ENCODE results near the gene SYK. TPM values are rescaled to one million over a fixed set of nuclear protein-coding genes. Genes with fewer than 3 reads are reported as not detected.

SYK gene
- total and polyA plus RNA-seq, 2 of the 4 experiments (the other 2 are of a cell fraction), result not detected

DNA sequence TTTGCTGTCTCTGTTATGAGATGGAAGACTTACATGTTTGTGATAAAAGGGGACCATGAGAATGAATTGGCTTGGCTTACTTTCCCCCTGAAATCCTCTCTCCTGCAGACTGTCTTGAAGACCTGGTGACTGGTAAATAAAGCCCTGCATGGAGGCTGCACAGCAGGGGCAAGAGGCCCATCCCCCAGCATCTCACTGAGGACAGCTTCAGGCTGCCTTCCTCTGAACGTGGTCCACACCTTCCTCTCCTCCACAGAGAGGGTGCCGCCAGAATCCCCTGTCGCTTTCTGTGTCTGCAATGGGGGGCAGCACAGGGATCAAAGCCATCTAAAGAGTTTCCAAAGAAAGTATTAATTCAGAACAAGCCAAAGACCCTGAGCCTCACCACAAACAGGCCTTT, 94.6 kb downstream of the SYK start:
- no peak overlapping the region for H2BK20ac ChIP-seq (ENCODE audit: low read depth, low read length)
- no peak overlapping the region for H3K4ac ChIP-seq (ENCODE audit: low read depth, low read length)
- H3K4me3 ChIP-seq (ENCODE audit: insufficient read depth, low read depth, low read length), result no peak overlapping the region
- H4K91ac ChIP-seq (ENCODE audit: insufficient read depth, low read depth, low read length), result no peak overlapping the region
- H3K23ac ChIP-seq (ENCODE audit: low read depth, low read length), result no peak overlapping the region
- H4K5ac ChIP-seq (ENCODE audit: low read depth, low read length), result no peak overlapping the region
- no peak for ATAC-seq (ENCODE audit: low read depth)
- H3K27ac ChIP-seq (ENCODE audit: insufficient read depth, low read length), result no peak overlapping the region
- intact Hi-C loops (cut with micrococcal nuclease) (no loop called here), dilution Hi-C loops (cut with HindIII; ENCODE audit: low sequenced_read_pairs, unreplicated experiment) (no loop called here), in situ Hi-C loops (cut with MboI; ENCODE audit: low sequenced_read_pairs) (no loop called here)
- WGBS, 2 experiments (ENCODE audit: extremely low coverage in 2 of 2, insufficient read length in 1 of 2), result no CpG with 5 or more reads among the region's 3 CpGs
- peaks cover 23% of the 10 kb centered on the region for H3K27me3 ChIP-seq (ENCODE audit: control insufficient read depth, insufficient read depth, low read length)
- H2BK15ac ChIP-seq (ENCODE audit: low read depth, low read length), result no peak overlapping the region
- no peak overlapping the region for H2AK5ac ChIP-seq (ENCODE audit: low read depth, low read length)
- no peak overlapping the region for H2AFZ ChIP-seq (replicated peaks; ENCODE audit: low read length, poor library complexity)
- no peak overlapping the region for H4K8ac ChIP-seq (ENCODE audit: low read depth in 2 of 2, low read length in 2 of 2)
- no peak overlapping the region for H3K14ac ChIP-seq (replicated peaks; ENCODE audit: low read depth, low read length)
- no TSS peak for BruUV-seq (replicated peaks)
- H3K9me1 ChIP-seq (ENCODE audit: insufficient read depth, low read length), result 0 out of 2 replicates have a peak, but pooled peaks cover 3% of the 10 kb centered on the region
- H3K4me2 ChIP-seq (ENCODE audit: low read depth, low read length), result no peak overlapping the region
- no peaks in the 10 kb centered on the region for H4K20me1 ChIP-seq (ENCODE audit: insufficient read depth, low read length)
- no peak overlapping the region for H2BK120ac ChIP-seq (ENCODE audit: low read depth, low read length)
- no peak overlapping the region for H3K18ac ChIP-seq (ENCODE audit: low read depth, low read length)
- TF ChIP-seq SMC3 (IDR thresholded peaks at IDR 0.05; ENCODE audit: low read depth, low read length), result no peak
- no peak for TF ChIP-seq MAFK (IDR thresholded peaks at IDR 0.05; ENCODE audit: low read depth, low read length)
- TF ChIP-seq CHD1 (IDR thresholded peaks at IDR 0.05; ENCODE audit: low read depth, low read length), result no peak
- no peak for TF ChIP-seq RCOR1 (IDR thresholded peaks at IDR 0.05; ENCODE audit: insufficient replicate concordance, low read length)
- TF ChIP-seq POLR2A (IDR thresholded peaks at IDR 0.05; ENCODE audit: low read depth, low read length), result no peak
- TF ChIP-seq NFE2L2 (IDR thresholded peaks at IDR 0.05; ENCODE audit: low read depth, low read length), result no peak
- TF ChIP-seq RFX5 (IDR thresholded peaks at IDR 0.05; ENCODE audit: low read depth, low read length), result no peak
- no peak for TF ChIP-seq BHLHE40 (IDR thresholded peaks at IDR 0.05; ENCODE audit: low read depth, low read length)
- no peak for TF ChIP-seq CEBPB (IDR thresholded peaks at IDR 0.05; ENCODE audit: low read depth, low read length)
- no peak for TF ChIP-seq MAZ (IDR thresholded peaks at IDR 0.05; ENCODE audit: borderline replicate concordance, low read depth, low read length)
- TF ChIP-seq CTCF (conservative IDR thresholded peaks at IDR 0.05; ENCODE audit: low read depth, low read length), result no peak
- TF ChIP-seq, protein P1, sequence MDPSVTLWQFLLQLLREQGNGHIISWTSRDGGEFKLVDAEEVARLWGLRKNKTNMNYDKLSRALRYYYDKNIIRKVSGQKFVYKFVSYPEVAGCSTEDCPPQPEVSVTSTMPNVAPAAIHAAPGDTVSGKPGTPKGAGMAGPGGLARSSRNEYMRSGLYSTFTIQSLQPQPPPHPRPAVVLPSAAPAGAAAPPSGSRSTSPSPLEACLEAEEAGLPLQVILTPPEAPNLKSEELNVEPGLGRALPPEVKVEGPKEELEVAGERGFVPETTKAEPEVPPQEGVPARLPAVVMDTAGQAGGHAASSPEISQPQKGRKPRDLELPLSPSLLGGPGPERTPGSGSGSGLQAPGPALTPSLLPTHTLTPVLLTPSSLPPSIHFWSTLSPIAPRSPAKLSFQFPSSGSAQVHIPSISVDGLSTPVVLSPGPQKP (IDR thresholded peaks at IDR 0.05; ENCODE audit: borderline replicate concordance, low read depth, low read length), result no peak
- no peak for TF ChIP-seq RAD21 (IDR thresholded peaks at IDR 0.05; ENCODE audit: low read length)
- TF ChIP-seq FOS (IDR thresholded peaks at IDR 0.05; ENCODE audit: low read depth, low read length), result no peak
- TF ChIP-seq MXI1 (IDR thresholded peaks at IDR 0.05; ENCODE audit: borderline replicate concordance, low read depth, low read length), result no peak
- TF ChIP-seq, protein P2, sequence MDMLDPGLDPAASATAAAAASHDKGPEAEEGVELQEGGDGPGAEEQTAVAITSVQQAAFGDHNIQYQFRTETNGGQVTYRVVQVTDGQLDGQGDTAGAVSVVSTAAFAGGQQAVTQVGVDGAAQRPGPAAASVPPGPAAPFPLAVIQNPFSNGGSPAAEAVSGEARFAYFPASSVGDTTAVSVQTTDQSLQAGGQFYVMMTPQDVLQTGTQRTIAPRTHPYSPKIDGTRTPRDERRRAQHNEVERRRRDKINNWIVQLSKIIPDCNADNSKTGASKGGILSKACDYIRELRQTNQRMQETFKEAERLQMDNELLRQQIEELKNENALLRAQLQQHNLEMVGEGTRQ (IDR thresholded peaks at IDR 0.05; ENCODE audit: low read depth, low read length), result no peak
- H2BK5ac ChIP-seq (ENCODE audit: low read depth, low read length, poor library complexity, severe bottlenecking), result no peak overlapping the region
- H3K36me3 ChIP-seq (ENCODE audit: control insufficient read depth, insufficient read depth, low read length), result no peaks in the 10 kb centered on the region
- H3K56ac ChIP-seq (ENCODE audit: extremely low read depth, insufficient read depth, low read length), result no peak overlapping the region
- no peaks in the 10 kb centered on the region for H3K4me1 ChIP-seq (ENCODE audit: control insufficient read depth, insufficient read depth, low read length)
- POLR2A ChIA-PET (ENCODE audit: unreplicated experiment), result no interaction called here
- no peak for DNase-seq
- no peaks in the 10 kb centered on the region for H3K79me1 ChIP-seq (ENCODE audit: low read depth in 1 of 2, low read length in 2 of 2)
- CTCF ChIA-PET, result interaction anchor here (0.5 kb wide), 1 partner anchor 9 kb away, joined by 5 read pairs; no protein-coding TSS in a partner anchor
- no peaks in the 10 kb centered on the region for H3K9me3 ChIP-seq (ENCODE audit: control insufficient read depth, insufficient read depth, low read length)
- no peak overlapping the region for H3K9ac ChIP-seq (ENCODE audit: low read depth, low read length)
- H2AK9ac ChIP-seq (replicated peaks; ENCODE audit: low read depth, low read length, poor library complexity), result no peak overlapping the region
